ENCODE measurements around the gene TPM3. TPM values are rescaled to one million over a fixed set of nuclear protein-coding genes. Genes with fewer than 3 reads are reported as not detected.
"Not testable (repeated sequence)": the region's sequence is repeated elsewhere in the genome, so short reads cannot be mapped to it uniquely, and the experiment has no call there.

Gene TPM3
- total RNA-seq, 1 experiment from 2014 or later = 258 TPM

- Histone ChIP-seq H3K79me2 (ENCODE audit: low read length) (no peaks in the 10 kb centered on the region), H2AFZ (ENCODE audit: low read length) (no peak overlapping the region), H3K36me3 (ENCODE audit: insufficient read depth, low read length) (no peaks in the 10 kb centered on the region), H4K20me1 (ENCODE audit: insufficient read depth, low read depth, low read length) (no peaks in the 10 kb centered on the region), H3K4me2 (ENCODE audit: low read depth, low read length, poor library complexity, severe bottlenecking) (no peak overlapping the region), H3K9me2 (replicated peaks; ENCODE audit: insufficient read depth, low read length) (no peaks in the 10 kb centered on the region), H3K27ac (ENCODE audit: low read length) (no peak overlapping the region), H3K4me1 (ENCODE audit: low read length) (no peaks in the 10 kb centered on the region), H3K9me3 (ENCODE audit: low read length) (no peaks in the 10 kb centered on the region), H3K27me3 (ENCODE audit: low read length) (no peaks in the 10 kb centered on the region), H3K4me3 (ENCODE audit: low read length) (no peak overlapping the region), H3K9ac (ENCODE audit: low read length) (no peak overlapping the region)
- DNase-seq = no peak
These were observed 50.7 kb downstream of the TPM3 start for GRCh38 chr1:154141240-154141639.

DNA sequence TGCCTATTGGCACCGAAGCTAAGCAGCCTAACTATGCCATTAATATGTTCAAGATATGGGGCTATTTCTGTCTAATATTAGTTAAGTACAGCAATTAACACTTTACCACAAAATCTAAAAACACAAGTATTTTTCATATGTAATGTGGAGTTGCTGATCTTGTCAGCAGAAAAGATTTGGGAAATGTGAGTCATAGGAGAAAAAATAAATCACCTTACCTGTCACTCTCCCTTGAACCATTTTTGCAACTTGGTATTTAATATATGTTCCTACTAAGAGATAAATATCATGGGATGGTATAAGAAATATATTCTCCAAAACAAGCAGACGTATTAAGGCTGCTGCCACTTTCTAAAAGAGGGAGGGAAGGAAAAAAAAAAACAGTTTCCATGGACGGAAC lies 54.0 kb downstream of the TPM3 start:
- Histone ChIP-seq H3K4me1 (ENCODE audit: low read length) (no peaks in the 10 kb centered on the region), H3K9ac (ENCODE audit: low read length) (no peak overlapping the region), H2AFZ (ENCODE audit: low read length) (no peak overlapping the region), H3K9me2 (replicated peaks; ENCODE audit: insufficient read depth, low read length) (no peaks in the 10 kb centered on the region), H3K9me3 (ENCODE audit: low read length) (no peaks in the 10 kb centered on the region), H3K4me2 (ENCODE audit: low read depth, low read length, poor library complexity, severe bottlenecking) (no peak overlapping the region), H4K20me1 (ENCODE audit: insufficient read depth, low read depth, low read length) (no peaks in the 10 kb centered on the region), H3K27ac (ENCODE audit: low read length) (no peak overlapping the region), H3K4me3 (ENCODE audit: low read length) (no peak overlapping the region), H3K27me3 (ENCODE audit: low read length) (no peaks in the 10 kb centered on the region), H3K79me2 (ENCODE audit: low read length) (no peaks in the 10 kb centered on the region), H3K36me3 (ENCODE audit: insufficient read depth, low read length) (no peaks in the 10 kb centered on the region)
- DNase-seq = no peak

DNA sequence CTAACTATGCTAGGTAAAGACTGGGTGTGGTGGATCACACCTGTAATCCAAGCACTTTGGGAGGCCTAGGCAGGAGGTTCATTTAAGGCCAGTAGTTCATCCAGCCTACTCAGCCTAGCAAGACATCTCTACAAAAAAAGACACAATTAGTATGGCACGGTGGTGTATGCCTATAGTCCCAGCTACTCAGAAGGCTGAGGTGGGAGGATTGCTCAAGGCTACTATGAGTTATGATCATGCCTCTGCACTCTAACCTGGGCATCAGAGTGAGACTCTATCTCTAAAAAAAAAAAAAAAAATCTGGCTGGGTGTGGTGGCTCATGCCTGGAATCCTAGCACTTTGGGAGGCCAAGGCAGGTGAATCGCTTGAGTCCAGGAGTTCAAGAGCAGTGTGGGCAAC lies 58.6 kb downstream of the TPM3 start:
- no peaks in the 10 kb centered on the region for H3K4me1 ChIP-seq (ENCODE audit: low read length)
- H3K27me3 ChIP-seq (ENCODE audit: low read length) = no peaks in the 10 kb centered on the region
- H3K9ac ChIP-seq (ENCODE audit: low read length) = no peak overlapping the region
- H3K9me3 ChIP-seq (ENCODE audit: low read length) = no peaks in the 10 kb centered on the region
- H3K9me2 ChIP-seq (replicated peaks; ENCODE audit: insufficient read depth, low read length) = no peaks in the 10 kb centered on the region
- no peaks in the 10 kb centered on the region for H4K20me1 ChIP-seq (ENCODE audit: insufficient read depth, low read depth, low read length)
- no peak overlapping the region for H3K27ac ChIP-seq (ENCODE audit: low read length)
- DNase-seq = no peak
- H3K79me2 ChIP-seq (ENCODE audit: low read length) = no peaks in the 10 kb centered on the region
- no peak overlapping the region for H3K4me3 ChIP-seq (ENCODE audit: low read length)
- H3K36me3 ChIP-seq (ENCODE audit: insufficient read depth, low read length) = no peaks in the 10 kb centered on the region
- no peak overlapping the region for H3K4me2 ChIP-seq (ENCODE audit: low read depth, low read length, poor library complexity, severe bottlenecking)
- no peak overlapping the region for H2AFZ ChIP-seq (ENCODE audit: low read length)

GRCh38 chr1:154129391-154129970 lies 62.4 kb downstream of the TPM3 start:
- no peaks in the 10 kb centered on the region for H3K36me3 ChIP-seq (ENCODE audit: insufficient read depth, low read length)
- H3K9me3 ChIP-seq (ENCODE audit: low read length) = no peaks in the 10 kb centered on the region
- H3K79me2 ChIP-seq (ENCODE audit: low read length) = no peaks in the 10 kb centered on the region
- no peaks in the 10 kb centered on the region for H3K4me1 ChIP-seq (ENCODE audit: low read length)
- H3K9ac ChIP-seq (ENCODE audit: low read length) = no peak overlapping the region
- no peak overlapping the region for H3K27ac ChIP-seq (ENCODE audit: low read length)
- no peaks in the 10 kb centered on the region for H3K27me3 ChIP-seq (ENCODE audit: low read length)
- no peaks in the 10 kb centered on the region for H4K20me1 ChIP-seq (ENCODE audit: insufficient read depth, low read depth, low read length)
- H3K4me2 ChIP-seq (ENCODE audit: low read depth, low read length, poor library complexity, severe bottlenecking) = no peak overlapping the region
- no peak overlapping the region for H3K4me3 ChIP-seq (ENCODE audit: low read length)
- no peak overlapping the region for H2AFZ ChIP-seq (ENCODE audit: low read length)
- no peaks in the 10 kb centered on the region for H3K9me2 ChIP-seq (replicated peaks; ENCODE audit: insufficient read depth, low read length)
- DNase-seq = no peak

DNA sequence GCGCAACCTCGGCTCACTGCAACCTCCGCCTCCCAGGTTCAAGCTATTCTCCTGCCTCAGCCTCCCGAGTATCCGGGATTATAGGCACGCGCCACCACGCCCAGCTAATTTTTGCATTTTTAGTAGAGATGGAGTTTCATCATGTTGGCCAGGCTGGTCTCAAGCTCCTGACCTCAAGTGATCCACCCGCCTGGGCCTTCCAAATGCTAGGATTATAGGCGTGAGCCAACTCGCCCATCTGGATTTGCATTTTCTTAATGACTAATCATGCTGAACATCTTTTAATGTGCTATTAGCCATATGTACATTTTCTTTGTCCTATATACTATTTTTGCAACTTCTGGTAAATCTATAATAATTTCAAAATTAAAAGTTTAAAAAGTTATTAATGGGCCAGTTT lies 68.7 kb downstream of the TPM3 start:
- not testable (repeated sequence) for H4K20me1 ChIP-seq (ENCODE audit: insufficient read depth, low read depth, low read length); H3K27ac ChIP-seq (ENCODE audit: low read length); H3K9me2 ChIP-seq (replicated peaks; ENCODE audit: insufficient read depth, low read length); H2AFZ ChIP-seq (ENCODE audit: low read length); H3K27me3 ChIP-seq (ENCODE audit: low read length); H3K9ac ChIP-seq (ENCODE audit: low read length); H3K79me2 ChIP-seq (ENCODE audit: low read length); H3K36me3 ChIP-seq (ENCODE audit: insufficient read depth, low read length); DNase-seq; H3K9me3 ChIP-seq (ENCODE audit: low read length); H3K4me2 ChIP-seq (ENCODE audit: low read depth, low read length, poor library complexity, severe bottlenecking); H3K4me3 ChIP-seq (ENCODE audit: low read length); H3K4me1 ChIP-seq (ENCODE audit: low read length)

DNA sequence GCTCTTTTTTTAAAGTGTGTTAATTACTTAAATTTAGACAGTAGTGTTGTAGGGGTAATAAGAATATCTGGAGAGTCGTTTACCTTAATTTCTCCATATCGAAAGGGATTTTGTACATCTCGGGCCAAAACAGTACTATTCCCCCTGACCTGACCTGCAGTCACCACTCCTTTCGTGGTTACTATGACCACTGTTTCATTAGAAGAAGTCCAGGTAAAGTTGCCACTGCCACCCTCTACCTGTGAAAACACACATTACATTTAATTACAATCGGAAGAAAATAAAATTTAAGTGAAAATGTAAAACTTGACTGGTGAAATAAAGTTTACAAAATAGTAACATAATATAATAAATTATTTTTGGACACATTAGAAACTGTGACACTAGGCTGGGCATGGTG lies 74.3 kb downstream of the TPM3 start:
- Histone ChIP-seq H3K79me2 (ENCODE audit: low read length) (no peaks in the 10 kb centered on the region), H3K4me3 (ENCODE audit: low read length) (no peak overlapping the region), H3K27ac (ENCODE audit: low read length) (no peak overlapping the region), H4K20me1 (ENCODE audit: insufficient read depth, low read depth, low read length) (no peaks in the 10 kb centered on the region), H3K9me2 (replicated peaks; ENCODE audit: insufficient read depth, low read length) (no peaks in the 10 kb centered on the region), H2AFZ (ENCODE audit: low read length) (no peak overlapping the region), H3K36me3 (ENCODE audit: insufficient read depth, low read length) (no peaks in the 10 kb centered on the region), H3K4me1 (ENCODE audit: low read length) (no peaks in the 10 kb centered on the region; the same call in 1 of the 2 replicates), H3K9ac (ENCODE audit: low read length) (no peak overlapping the region), H3K4me2 (ENCODE audit: low read depth, low read length, poor library complexity, severe bottlenecking) (no peak overlapping the region), H3K27me3 (ENCODE audit: low read length) (no peaks in the 10 kb centered on the region), H3K9me3 (ENCODE audit: low read length) (no peaks in the 10 kb centered on the region)
- DNase-seq = no peak

GRCh38 chr1:154115180-154115579 lies 76.7 kb downstream of the TPM3 start:
- Histone ChIP-seq H3K4me3 (ENCODE audit: low read length) (no peak overlapping the region), H3K36me3 (ENCODE audit: insufficient read depth, low read length) (no peaks in the 10 kb centered on the region), H3K79me2 (ENCODE audit: low read length) (no peaks in the 10 kb centered on the region), H3K9me3 (ENCODE audit: low read length) (no peaks in the 10 kb centered on the region), H3K4me1 (ENCODE audit: low read length) (no peaks in the 10 kb centered on the region; the same call in 1 of the 2 replicates), H3K27me3 (ENCODE audit: low read length) (no peaks in the 10 kb centered on the region), H3K27ac (ENCODE audit: low read length) (no peak overlapping the region), H3K9ac (ENCODE audit: low read length) (no peak overlapping the region), H3K9me2 (replicated peaks; ENCODE audit: insufficient read depth, low read length) (no peaks in the 10 kb centered on the region), H2AFZ (ENCODE audit: low read length) (no peak overlapping the region), H3K4me2 (ENCODE audit: low read depth, low read length, poor library complexity, severe bottlenecking) (no peak overlapping the region), H4K20me1 (ENCODE audit: insufficient read depth, low read depth, low read length) (no peaks in the 10 kb centered on the region)
- DNase-seq = no peak
